K562 (cell line): Measurements from ENCODE around the gene FOS. TPM values are rescaled to one million over a fixed set of nuclear protein-coding genes. Genes with fewer than 3 reads are reported as not detected.

ENCODE experiments used
- CBX3 ChIP-seq, 2 experiments: IDR thresholded peaks; 1 replicate in 1 of 2; 2 replicates in 1 of 2; pipeline ENCODE4 v1.6.1; 2012; ENCODE audit warnings: inconsistent platforms in 2 of 2, low read length in 2 of 2, borderline replicate concordance in 1 of 2, control low read depth in 1 of 2
- GTF2F1 ChIP-seq: IDR thresholded peaks from 2 replicates; pipeline ENCODE4 v1.6.1; 2011; ENCODE audit warnings: low read depth, low read length, improper control_type of control experiment
- ILK ChIP-seq: fragments of 450-650 bp; IDR thresholded peaks from 2 replicates; pipeline ENCODE4 v1.6.1; 2016; ENCODE audit warnings: missing genetic modification characterization, low read depth, mild to moderate bottlenecking, missing compliant biosample characterization, moderate library complexity, borderline replicate concordance
- JUND ChIP-seq, 2 experiments: IDR thresholded peaks; 2 replicates in 1 of 2; 3 replicates in 1 of 2; pipeline ENCODE4 v1.6.1; 2011; ENCODE audit warnings: borderline replicate concordance in 2 of 2, low read depth in 2 of 2, low read length in 2 of 2, improper control_type of control experiment in 1 of 2, missing biosample characterization in 1 of 2, missing genetic modification characterization in 1 of 2, missing genetic modification reagents in 1 of 2
- MCM3 ChIP-seq: fragments of 450-650 bp; IDR thresholded peaks from 2 replicates; pipeline ENCODE4 v1.6.1; 2016
- MLX ChIP-seq, 2 experiments: fragments of 450-650 bp in 1 of 2; sonication (generic) in 1 of 2; formaldehyde crosslinking; conservative IDR thresholded peaks; 2 replicates each; pipeline versions ENCODE4 v1.4.0 to v1.8.1; 2020 to 2022; ENCODE audit warnings: mild to moderate bottlenecking in 1 of 2, missing genetic modification reagents in 1 of 2
- RBM25 ChIP-seq: fragments of 200-400 bp; formaldehyde crosslinking; IDR thresholded peaks from 2 replicates; pipeline ENCODE4 v1.6.1; 2018; ENCODE audit warnings: low read length, low read depth, moderate library complexity; ENCODE audit not compliant: severe bottlenecking
- SLC30A9 ChIP-seq: fragments of 250-450 bp; sonication (Bioruptor Pico); IDR thresholded peaks from 2 replicates; pipeline ENCODE4 v1.8.0; 2022; ENCODE audit warnings: mild to moderate bottlenecking, moderate library complexity
- SNAPC5 ChIP-seq: fragments of 250-450 bp; sonication (Bioruptor Pico); IDR thresholded peaks from 2 replicates; pipeline ENCODE4 v1.8.0; 2021; ENCODE audit warnings: moderate library complexity, mild to moderate bottlenecking, inconsistent platforms
- TRIM28 ChIP-seq: fragments of 450-650 bp; IDR thresholded peaks from 2 replicates; pipeline ENCODE4 v1.6.1; 2017
- ZBTB1 ChIP-seq: sonication (generic); formaldehyde crosslinking; IDR thresholded peaks from 2 replicates; pipeline ENCODE4 v1.8.1; 2023; ENCODE audit warnings: missing genetic modification reagents, low read depth, mild to moderate bottlenecking, borderline replicate concordance
- ZBTB26 ChIP-seq: fragments of 450-650 bp; formaldehyde crosslinking; IDR thresholded peaks from 2 replicates; pipeline ENCODE4 v1.4.0; 2022; ENCODE audit warnings: missing genetic modification characterization
- ZFPM2 ChIP-seq: fragments of 250-450 bp; sonication (Bioruptor Pico); IDR thresholded peaks from 2 replicates; pipeline ENCODE4 v1.5.1; 2022; ENCODE audit warnings: mild to moderate bottlenecking
- ZNF140 ChIP-seq: fragments of 250-450 bp; sonication (Bioruptor Pico); IDR thresholded peaks from 2 replicates; pipeline ENCODE4 v1.8.0; 2021; ENCODE audit warnings: moderate library complexity, mild to moderate bottlenecking, inconsistent platforms
- ZNF146 ChIP-seq: IDR thresholded peaks from one replicate; pipeline ENCODE4 v1.6.1; 2018; ENCODE audit warnings: missing compliant biosample characterization; ENCODE audit not compliant: unreplicated experiment
- ZNF41 ChIP-seq: fragments of 250-450 bp; sonication (Bioruptor Pico); conservative IDR thresholded peaks from 2 replicates; pipeline ENCODE4 v1.4.0; 2020; ENCODE audit warnings: mild to moderate bottlenecking
- polyA plus RNA-seq, 8 experiments: library from polyadenylated mRNA; depleted of rRNA in 4 of 8; stranded (reverse) in 5 of 8; unstranded in 3 of 8; fragments of >200 nt; fragmentation: Nextera tagmentation in 2 of 8; fragmentation: Illumina TruSeq in 1 of 8; extraction: Ambion mirVana in 2 of 8; extraction: Trizol in 1 of 8; gene quantifications; 2 replicates each; pipeline versions ENCODE4 v1.2.1 to v1.2.3, GENCODE V29; 2011 to 2014; ENCODE audit warnings: inconsistent platforms in 1 of 8, missing spikeins in 1 of 8
- total RNA-seq, 7 experiments: library from RNA; depleted of rRNA in 6 of 7; stranded (reverse); fragments of >200 nt in 6 of 7; fragmentation: Illumina TruSeq in 2 of 7; extraction: Trizol in 2 of 7; gene quantifications; 2 replicates each; pipeline versions ENCODE4 v1.2.1 to v1.2.3, GENCODE V29; 2011 to 2021; ENCODE audit warnings: low replicate concordance in 1 of 7
- TF ChIP-seq, protein P1 (sequence below): fragments of 450-650 bp; IDR thresholded peaks from 2 replicates; pipeline ENCODE4 v1.6.1; 2016
- TF ChIP-seq, protein P2 (sequence below): fragments of 200-800 bp; sonication (Bioruptor generic); IDR thresholded peaks from 2 replicates; pipeline ENCODE4 v1.6.1; 2016; ENCODE audit warnings: missing genetic modification characterization, missing compliant biosample characterization

Gene FOS
- total and polyA plus RNA-seq, 9 of the 15 experiments (the other 6 are each of a cell fraction or from before 2014, with no cell fraction given): 0.54 to 13.8 (median 8.9) TPM

DNA sequence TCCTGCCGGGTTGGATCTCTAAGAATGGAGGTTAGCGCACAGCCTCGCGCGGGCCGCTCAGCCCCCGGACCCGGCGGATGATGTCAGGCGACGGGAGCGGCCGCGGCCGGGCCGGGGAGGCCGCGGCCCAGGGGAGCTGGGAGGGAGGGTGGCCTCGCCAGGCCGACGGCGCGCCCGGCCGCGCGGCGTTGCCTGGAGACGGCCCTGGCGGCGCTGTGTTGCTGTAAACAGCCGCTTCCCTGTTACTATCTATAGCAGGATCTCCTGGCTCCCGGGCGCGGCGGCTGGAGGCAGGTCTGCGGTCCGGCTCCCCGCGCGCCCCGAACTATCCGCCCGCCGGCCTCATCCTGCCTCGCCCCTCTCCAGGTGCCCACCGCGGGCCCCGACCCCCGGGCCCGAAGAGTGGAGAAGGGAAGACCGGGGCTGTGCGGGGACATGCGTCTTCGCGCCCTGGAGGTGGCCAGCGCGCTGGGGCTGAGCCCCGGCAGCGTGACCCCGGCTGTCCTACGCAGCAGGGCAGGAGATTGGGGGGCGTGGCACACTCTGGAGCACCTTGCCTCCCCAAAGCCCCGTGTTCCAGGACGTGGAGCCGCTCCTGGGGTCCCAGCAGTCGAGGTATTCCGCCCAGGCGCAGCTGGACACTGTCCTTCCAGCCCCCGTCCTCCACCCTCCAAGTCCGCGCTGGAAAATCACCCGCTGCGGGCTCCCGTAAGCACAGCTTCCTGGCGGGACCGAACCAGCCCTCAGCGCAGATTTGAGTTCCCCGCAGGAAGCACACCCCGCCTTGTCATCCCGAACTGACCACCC lies 1.4 kb upstream of the FOS start (continued):
- TF ChIP-seq JUND (IDR thresholded peaks at IDR 0.05; ENCODE audit: borderline replicate concordance, low read depth, low read length) (peak; percentile 51; the same call in 1 of the 2 replicates), JUND (tag; IDR thresholded peaks at IDR 0.05; ENCODE audit: borderline replicate concordance, low read depth, low read length) (no peak), MCM3 (no peak), TRIM28 (no peak), MLX (CRISPR knock-in tag; conservative IDR thresholded peaks at IDR 0.05) (no peak), ZNF140 (no peak), ZNF146 (CRISPR knock-in tag) (no peak), SNAPC5 (no peak), SLC30A9 (CRISPR knock-in tag) (no peak), GTF2F1 (no peak), ZBTB1 (CRISPR knock-in tag) (no peak), ZFPM2 (CRISPR knock-in tag) (no peak), RBM25 (no peak), ZNF41 (CRISPR knock-in tag) (no peak), CBX3 (IDR thresholded peaks at IDR 0.05; ENCODE audit: borderline replicate concordance in 1 of 2, low read length in 2 of 2) (no peak), ILK (no peak), ZBTB26 (CRISPR knock-in tag) (no peak)
- TF ChIP-seq, protein P1, sequence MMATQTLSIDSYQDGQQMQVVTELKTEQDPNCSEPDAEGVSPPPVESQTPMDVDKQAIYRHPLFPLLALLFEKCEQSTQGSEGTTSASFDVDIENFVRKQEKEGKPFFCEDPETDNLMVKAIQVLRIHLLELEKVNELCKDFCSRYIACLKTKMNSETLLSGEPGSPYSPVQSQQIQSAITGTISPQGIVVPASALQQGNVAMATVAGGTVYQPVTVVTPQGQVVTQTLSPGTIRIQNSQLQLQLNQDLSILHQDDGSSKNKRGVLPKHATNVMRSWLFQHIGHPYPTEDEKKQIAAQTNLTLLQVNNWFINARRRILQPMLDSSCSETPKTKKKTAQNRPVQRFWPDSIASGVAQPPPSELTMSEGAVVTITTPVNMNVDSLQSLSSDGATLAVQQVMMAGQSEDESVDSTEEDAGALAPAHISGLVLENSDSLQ: no peak
- TF ChIP-seq, protein P2, sequence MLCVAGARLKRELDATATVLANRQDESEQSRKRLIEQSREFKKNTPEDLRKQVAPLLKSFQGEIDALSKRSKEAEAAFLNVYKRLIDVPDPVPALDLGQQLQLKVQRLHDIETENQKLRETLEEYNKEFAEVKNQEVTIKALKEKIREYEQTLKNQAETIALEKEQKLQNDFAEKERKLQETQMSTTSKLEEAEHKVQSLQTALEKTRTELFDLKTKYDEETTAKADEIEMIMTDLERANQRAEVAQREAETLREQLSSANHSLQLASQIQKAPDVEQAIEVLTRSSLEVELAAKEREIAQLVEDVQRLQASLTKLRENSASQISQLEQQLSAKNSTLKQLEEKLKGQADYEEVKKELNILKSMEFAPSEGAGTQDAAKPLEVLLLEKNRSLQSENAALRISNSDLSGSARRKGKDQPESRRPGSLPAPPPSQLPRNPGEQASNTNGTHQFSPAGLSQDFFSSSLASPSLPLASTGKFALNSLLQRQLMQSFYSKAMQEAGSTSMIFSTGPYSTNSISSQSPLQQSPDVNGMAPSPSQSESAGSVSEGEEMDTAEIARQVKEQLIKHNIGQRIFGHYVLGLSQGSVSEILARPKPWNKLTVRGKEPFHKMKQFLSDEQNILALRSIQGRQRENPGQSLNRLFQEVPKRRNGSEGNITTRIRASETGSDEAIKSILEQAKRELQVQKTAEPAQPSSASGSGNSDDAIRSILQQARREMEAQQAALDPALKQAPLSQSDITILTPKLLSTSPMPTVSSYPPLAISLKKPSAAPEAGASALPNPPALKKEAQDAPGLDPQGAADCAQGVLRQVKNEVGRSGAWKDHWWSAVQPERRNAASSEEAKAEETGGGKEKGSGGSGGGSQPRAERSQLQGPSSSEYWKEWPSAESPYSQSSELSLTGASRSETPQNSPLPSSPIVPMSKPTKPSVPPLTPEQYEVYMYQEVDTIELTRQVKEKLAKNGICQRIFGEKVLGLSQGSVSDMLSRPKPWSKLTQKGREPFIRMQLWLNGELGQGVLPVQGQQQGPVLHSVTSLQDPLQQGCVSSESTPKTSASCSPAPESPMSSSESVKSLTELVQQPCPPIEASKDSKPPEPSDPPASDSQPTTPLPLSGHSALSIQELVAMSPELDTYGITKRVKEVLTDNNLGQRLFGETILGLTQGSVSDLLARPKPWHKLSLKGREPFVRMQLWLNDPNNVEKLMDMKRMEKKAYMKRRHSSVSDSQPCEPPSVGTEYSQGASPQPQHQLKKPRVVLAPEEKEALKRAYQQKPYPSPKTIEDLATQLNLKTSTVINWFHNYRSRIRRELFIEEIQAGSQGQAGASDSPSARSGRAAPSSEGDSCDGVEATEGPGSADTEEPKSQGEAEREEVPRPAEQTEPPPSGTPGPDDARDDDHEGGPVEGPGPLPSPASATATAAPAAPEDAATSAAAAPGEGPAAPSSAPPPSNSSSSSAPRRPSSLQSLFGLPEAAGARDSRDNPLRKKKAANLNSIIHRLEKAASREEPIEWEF (CRISPR knock-in tag): no peak
